ENCODE results near the gene RAD51B. TPM values are rescaled to one million over a fixed set of nuclear protein-coding genes. Genes with fewer than 3 reads are reported as not detected.

RAD51B gene
- total RNA-seq, 1 experiment from 2014 or later: 20.0 TPM

GRCh38 chr14:68372368-68372767 lies 552.8 kb downstream of the RAD51B start:
- BruUV-seq (replicated peaks): no TSS peak
- intact Hi-C loops (cut with micrococcal nuclease): no loop called here

GRCh38 chr14:68373124-68373646 lies 553.6 kb downstream of the RAD51B start:
- no peaks in the 10 kb centered on the region for H3K9me3 ChIP-seq (ENCODE audit: control insufficient read depth in 1 of 2, insufficient read depth in 1 of 2, low read depth in 1 of 2, low read length in 2 of 2)
- DNase-seq (ENCODE audit: low read depth, low spot score): no peak
- no peaks in the 10 kb centered on the region for H3K79me2 ChIP-seq (ENCODE audit: insufficient read depth, low read length)
- H3K36me3 ChIP-seq (ENCODE audit: control insufficient read depth in 1 of 2, insufficient read depth in 2 of 2, low read length in 2 of 2): no peaks in the 10 kb centered on the region
- H3K4me2 ChIP-seq (ENCODE audit: low read length): no peak overlapping the region
- ChIA-PET CTCF (no interaction called here), POLR2A (no interaction called here), RAD21 (ENCODE audit: low non-redundant PET in 1 of 2, low total read pairs in 2 of 2, uncharacterized antibody in 2 of 2, unreplicated experiment in 2 of 2) (no interaction called here)
- H3K4me1 ChIP-seq (ENCODE audit: control insufficient read depth in 1 of 2, insufficient read depth in 2 of 2, low read length in 2 of 2): peaks cover 6 to 20% of the 10 kb centered on the region in 2 experiments; a peak in 2 of 4 replicates
- TF ChIP-seq ELF1 (IDR thresholded peaks at IDR 0.05; ENCODE audit: borderline replicate concordance, low read depth) (no peak), ZNF274 (IDR thresholded peaks at IDR 0.05; ENCODE audit: low read depth, low read length) (no peak), SIN3A (IDR thresholded peaks at IDR 0.05; ENCODE audit: low read depth) (no peak), FOSL1 (IDR thresholded peaks at IDR 0.05; ENCODE audit: low read depth) (no peak)
- no peaks in the 10 kb centered on the region for H3K9me2 ChIP-seq (ENCODE audit: insufficient read depth)
- intact Hi-C loops (cut with micrococcal nuclease): no loop called here
- no peak for ATAC-seq
- H3K27me3 ChIP-seq (ENCODE audit: insufficient read depth, low read length): no peaks in the 10 kb centered on the region
- H3K9ac ChIP-seq (ENCODE audit: low read length): no peak overlapping the region
- no peaks in the 10 kb centered on the region for H4K20me1 ChIP-seq (ENCODE audit: insufficient read depth)
- H3K27ac ChIP-seq (ENCODE audit: low read depth, low read length): no peak overlapping the region
- H3K4me3 ChIP-seq (replicated peaks in 1 of 2; ENCODE audit: low read depth in 1 of 2, low read length in 2 of 2): no peak overlapping the region
- no peak overlapping the region for H2AFZ ChIP-seq (ENCODE audit: low read depth, low read length, poor library complexity, severe bottlenecking)
- BruUV-seq (replicated peaks): no TSS peak

More at GRCh38 chr14:68372368-68372767, 552.8 kb downstream of the RAD51B start:
- no peak for DNase-seq (ENCODE audit: low read depth, low spot score)
- Histone ChIP-seq H3K9me2 (ENCODE audit: insufficient read depth) (no peaks in the 10 kb centered on the region), H3K36me3 (ENCODE audit: control insufficient read depth in 1 of 2, insufficient read depth in 2 of 2, low read length in 2 of 2) (no peaks in the 10 kb centered on the region), H3K9me3 (ENCODE audit: control insufficient read depth in 1 of 2, insufficient read depth in 1 of 2, low read depth in 1 of 2, low read length in 2 of 2) (no peaks in the 10 kb centered on the region), H3K27ac (ENCODE audit: low read depth, low read length) (no peak overlapping the region), H3K4me1 (ENCODE audit: control insufficient read depth in 1 of 2, insufficient read depth in 2 of 2, low read length in 2 of 2) (peaks cover 3 to 22% of the 10 kb centered on the region in 2 experiments; a peak in 2 of 4 replicates), H4K20me1 (ENCODE audit: insufficient read depth) (no peaks in the 10 kb centered on the region), H3K27me3 (ENCODE audit: insufficient read depth, low read length) (no peaks in the 10 kb centered on the region), H3K79me2 (ENCODE audit: insufficient read depth, low read length) (no peaks in the 10 kb centered on the region), H3K4me2 (ENCODE audit: low read length) (no peak overlapping the region), H2AFZ (ENCODE audit: low read depth, low read length, poor library complexity, severe bottlenecking) (no peak overlapping the region), H3K4me3 (replicated peaks in 1 of 2; ENCODE audit: low read depth in 1 of 2, low read length in 2 of 2) (no peak overlapping the region), H3K9ac (ENCODE audit: low read length) (no peak overlapping the region)
- TF ChIP-seq RAD21 (IDR thresholded peaks at IDR 0.05; ENCODE audit: low read depth): no peak
- RAD21 ChIA-PET (ENCODE audit: low non-redundant PET in 1 of 2, low total read pairs in 2 of 2, uncharacterized antibody in 2 of 2, unreplicated experiment in 2 of 2): no interaction called here
- CTCF ChIA-PET: no interaction called here
- ATAC-seq: no peak
- POLR2A ChIA-PET: no interaction called here

Data from HCT116 (cell line).